ENCODE results near the gene PRRT3.

Gene PRRT3

DNA sequence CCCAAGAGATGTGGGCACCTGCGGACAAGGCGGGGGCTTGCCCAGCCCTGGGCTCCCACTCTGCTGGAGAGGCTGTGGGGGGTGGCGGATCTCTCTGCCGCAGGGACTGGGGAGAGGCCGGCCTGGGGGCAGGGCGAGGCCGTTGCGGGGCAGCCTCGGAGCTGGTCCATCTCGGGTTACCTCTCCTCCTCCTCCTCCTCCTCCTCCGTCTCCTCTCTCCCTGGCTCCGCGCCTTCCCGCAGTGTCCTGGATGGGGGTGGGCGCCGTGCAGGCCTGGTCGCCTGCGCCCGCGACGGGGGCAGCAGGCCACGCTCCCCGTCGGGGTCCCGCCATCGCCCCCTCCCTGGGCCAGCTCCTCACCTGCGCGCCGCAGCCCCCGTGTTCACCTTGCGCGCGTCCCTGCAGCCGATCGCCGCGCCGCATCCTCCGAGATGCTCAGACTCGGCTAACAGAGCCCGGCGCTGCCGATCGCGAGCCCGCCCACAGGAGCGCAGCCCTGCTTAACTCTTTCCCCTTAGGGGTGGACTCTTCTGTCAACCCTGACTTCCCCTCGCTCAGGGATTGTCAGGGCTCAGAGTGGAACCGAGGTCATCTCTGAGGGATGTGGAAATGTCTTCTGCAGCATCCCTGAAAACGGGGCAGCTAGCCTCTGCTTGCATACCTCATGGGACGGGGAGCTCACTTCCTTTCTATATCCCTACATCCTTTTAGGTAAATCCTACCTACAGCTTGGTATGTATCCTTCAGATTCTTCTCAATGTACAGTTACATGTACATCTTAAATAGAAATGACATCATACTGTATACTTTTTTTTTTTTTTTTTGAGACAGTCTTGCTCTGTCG is at the start of gene PRRT3:
PRRT3 (minus strand) TSS at position 447 of the 844 bp plus-strand sequence. CDS start 2,293 bp downstream, outside the sequence.
- no peak for DNase-seq (ENCODE audit: low spot score)
- TF ChIP-seq, protein P1, sequence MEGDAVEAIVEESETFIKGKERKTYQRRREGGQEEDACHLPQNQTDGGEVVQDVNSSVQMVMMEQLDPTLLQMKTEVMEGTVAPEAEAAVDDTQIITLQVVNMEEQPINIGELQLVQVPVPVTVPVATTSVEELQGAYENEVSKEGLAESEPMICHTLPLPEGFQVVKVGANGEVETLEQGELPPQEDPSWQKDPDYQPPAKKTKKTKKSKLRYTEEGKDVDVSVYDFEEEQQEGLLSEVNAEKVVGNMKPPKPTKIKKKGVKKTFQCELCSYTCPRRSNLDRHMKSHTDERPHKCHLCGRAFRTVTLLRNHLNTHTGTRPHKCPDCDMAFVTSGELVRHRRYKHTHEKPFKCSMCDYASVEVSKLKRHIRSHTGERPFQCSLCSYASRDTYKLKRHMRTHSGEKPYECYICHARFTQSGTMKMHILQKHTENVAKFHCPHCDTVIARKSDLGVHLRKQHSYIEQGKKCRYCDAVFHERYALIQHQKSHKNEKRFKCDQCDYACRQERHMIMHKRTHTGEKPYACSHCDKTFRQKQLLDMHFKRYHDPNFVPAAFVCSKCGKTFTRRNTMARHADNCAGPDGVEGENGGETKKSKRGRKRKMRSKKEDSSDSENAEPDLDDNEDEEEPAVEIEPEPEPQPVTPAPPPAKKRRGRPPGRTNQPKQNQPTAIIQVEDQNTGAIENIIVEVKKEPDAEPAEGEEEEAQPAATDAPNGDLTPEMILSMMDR (IDR thresholded peaks at IDR 0.05), result no peak
- Histone ChIP-seq H3K27ac (no peak within 1 kb of the TSS), H3K4me3 (peak within 1 kb of the TSS; percentile 69)

DNA sequence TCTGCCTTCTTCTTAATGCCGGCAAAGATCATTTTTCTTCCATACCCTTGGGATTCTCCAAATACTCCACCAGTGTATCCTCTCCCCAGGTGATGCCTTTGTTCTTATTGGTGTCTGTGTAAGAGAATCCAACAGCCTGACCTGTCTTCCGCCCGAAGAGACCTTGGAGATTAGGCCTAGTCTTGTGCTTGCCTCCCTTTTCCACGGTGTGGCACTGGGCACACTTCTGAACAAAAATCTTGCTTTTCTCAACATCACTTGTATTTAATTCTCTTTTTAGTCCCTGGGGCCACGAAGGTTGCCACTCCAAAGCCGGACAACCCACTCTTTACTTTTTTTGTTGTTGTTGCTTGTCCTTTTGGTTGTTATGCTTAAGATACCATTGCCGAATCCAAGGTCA is 48.5 kb upstream of the PRRT3 start:
- no peak for DNase-seq (ENCODE audit: low spot score)
- TF ChIP-seq, protein P1 (IDR thresholded peaks at IDR 0.05), result no peak
- H3K27ac ChIP-seq, result no peak overlapping the region
- H3K4me3 ChIP-seq, result no peak overlapping the region

DNA sequence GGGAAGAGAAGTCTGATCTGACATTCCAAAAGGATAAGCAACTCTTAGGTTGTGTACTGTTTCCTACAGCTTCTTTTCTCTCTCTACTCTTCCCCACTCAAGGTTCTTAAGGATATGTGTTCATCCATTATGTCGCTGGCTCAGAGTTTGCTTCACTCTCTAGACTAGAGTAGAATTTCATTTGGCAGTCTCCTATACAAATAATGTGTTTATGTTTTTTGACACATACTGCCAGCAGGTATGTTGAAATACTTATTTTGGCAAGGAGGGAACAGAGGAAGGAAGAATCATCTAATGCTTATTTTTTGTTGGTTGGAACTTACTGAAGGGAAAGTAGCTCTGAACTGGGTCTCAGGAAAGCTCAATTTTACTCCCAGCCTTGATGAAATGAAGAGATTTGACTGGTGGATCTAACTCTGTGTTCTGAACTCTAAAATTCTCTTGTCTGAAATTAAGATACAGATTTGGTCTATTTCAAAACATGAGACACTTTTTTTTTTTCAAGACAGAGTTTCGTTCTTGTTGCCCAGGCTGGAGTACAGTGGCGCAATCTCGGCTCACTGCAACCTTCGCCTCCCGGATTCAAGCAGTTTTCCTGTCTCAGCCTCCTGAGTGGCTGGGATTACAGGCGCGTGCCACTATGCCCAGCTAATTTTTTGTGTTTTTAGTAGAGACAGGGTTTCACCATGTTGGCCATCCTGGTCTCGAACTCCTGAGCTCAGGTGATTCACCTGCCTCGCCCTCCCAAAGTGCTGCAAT is 42.1 kb upstream of the PRRT3 start:
- Histone ChIP-seq H3K4me3 (no peak overlapping the region), H3K27ac (no peak overlapping the region)
- TF ChIP-seq, protein P1 (IDR thresholded peaks at IDR 0.05), result no peak
- no peak for DNase-seq (ENCODE audit: low spot score)

DNA sequence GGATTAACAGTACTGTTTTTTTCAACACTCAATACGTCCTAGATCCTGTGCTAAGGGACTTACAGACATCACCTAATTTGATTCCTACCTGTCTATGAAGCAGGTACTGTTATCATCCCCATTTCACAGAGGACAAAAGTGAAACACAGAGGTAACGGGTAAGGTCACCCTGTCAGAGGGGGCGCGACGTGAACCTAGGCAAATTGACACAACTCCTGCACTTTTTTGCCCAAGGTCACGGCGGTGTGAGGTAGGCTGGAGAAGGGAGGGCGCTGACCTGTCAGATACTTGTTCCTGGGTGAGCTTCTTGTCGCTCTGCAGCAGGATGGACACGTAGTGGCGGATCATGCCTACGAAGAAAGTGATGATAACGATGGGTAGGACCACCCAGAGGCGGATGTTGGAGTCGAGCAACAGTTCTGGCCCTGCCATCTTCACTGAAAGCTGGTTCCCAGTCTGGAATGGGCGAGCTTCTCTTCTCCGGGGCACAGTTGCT is 34.1 kb upstream of the PRRT3 start:
- TF ChIP-seq, protein P1 (IDR thresholded peaks at IDR 0.05), result no peak
- Histone ChIP-seq H3K4me3 (peak overlapping the region; percentile 82), H3K27ac (peak overlapping the region; percentile 71 to 80)
- DNase-seq (ENCODE audit: low spot score), result peak; percentile 74

DNA sequence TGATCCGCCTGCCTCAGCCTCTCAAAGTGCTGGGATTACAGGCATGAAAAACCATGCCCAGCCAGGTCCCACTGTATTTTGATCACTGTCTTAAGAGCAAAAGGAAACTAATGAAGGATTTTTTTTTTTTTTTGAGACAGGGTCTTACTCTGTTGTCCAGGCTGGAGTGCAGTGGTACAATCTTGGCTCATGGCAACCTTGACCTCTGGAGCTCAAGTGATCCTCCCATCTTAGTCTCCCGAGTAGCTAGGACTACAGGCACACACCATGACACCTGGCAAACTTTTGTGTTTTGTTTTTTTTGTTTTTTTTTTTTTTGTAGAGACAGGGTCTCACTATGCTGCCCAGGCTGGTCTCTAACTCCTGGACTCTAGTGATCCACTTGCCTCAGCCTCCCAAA is 28.0 kb upstream of the PRRT3 start:
- no peak for DNase-seq (ENCODE audit: low spot score)
- H3K27ac ChIP-seq, result no peak overlapping the region
- TF ChIP-seq, protein P1 (IDR thresholded peaks at IDR 0.05), result no peak
- no peak overlapping the region for H3K4me3 ChIP-seq

DNA sequence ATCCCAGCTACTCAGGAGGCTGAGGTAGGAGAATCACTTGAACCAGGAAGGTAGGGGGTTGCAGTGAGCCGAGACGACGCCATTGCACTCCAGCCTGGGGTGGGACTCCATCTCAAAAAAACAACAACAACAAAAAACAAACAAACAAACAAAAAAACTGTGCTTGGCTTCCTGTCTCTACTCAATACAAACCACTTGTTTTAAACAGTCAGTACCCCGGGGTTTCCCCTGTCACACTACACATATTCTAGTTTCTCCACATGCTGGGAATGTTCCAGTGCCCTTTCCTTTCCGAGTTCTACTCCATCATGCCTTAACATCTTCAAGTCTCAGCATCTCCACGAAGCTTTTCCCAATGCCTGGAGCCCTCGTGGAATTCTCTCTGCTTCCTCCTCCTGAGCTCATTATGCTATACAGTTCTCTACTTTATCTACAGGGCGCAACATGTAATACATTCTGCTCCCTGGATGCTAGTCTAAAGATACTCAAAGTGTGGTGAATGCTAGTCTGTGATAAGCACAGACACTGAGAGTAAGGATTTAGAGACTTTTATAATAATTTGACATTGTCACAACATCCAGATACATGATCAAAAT is 26.6 kb upstream of the PRRT3 start:
- H3K27ac ChIP-seq, result peak overlapping the region in 1 of 2 donors; percentile 78
- TF ChIP-seq, protein P1 (IDR thresholded peaks at IDR 0.05), result no peak
- H3K4me3 ChIP-seq, result no peak overlapping the region
- no peak for DNase-seq (ENCODE audit: low spot score)

All from coronary artery (tissue), 2 donors.